Testis (tissue), 2 donors: Measurements from ENCODE around the gene PTBP3.

Source experiments
- POLR2A ChIP-seq: fragments of 450-650 bp; IDR thresholded peaks from one replicate; pipeline ENCODE4 v1.6.1; 2017; ENCODE audit warnings: antibody characterized with exemption, mild to moderate bottlenecking, moderate library complexity
- TF ChIP-seq, protein P1 (sequence below), 3 experiments: fragments of 450-650 bp in 2 of 3; fragments of 200-600 bp in 1 of 3; sonication (generic) in 1 of 3; IDR thresholded peaks; one replicate each; pipeline ENCODE4 v1.5.1; 2016 to 2019; ENCODE audit warnings: antibody characterized with exemption in 3 of 3, mild to moderate bottlenecking in 2 of 3, moderate library complexity in 1 of 3

GRCh38 chr9:112355427-112355897 is 22.0 kb upstream of the PTBP3 start:
- no peak for TF ChIP-seq POLR2A
- TF ChIP-seq, protein P1, sequence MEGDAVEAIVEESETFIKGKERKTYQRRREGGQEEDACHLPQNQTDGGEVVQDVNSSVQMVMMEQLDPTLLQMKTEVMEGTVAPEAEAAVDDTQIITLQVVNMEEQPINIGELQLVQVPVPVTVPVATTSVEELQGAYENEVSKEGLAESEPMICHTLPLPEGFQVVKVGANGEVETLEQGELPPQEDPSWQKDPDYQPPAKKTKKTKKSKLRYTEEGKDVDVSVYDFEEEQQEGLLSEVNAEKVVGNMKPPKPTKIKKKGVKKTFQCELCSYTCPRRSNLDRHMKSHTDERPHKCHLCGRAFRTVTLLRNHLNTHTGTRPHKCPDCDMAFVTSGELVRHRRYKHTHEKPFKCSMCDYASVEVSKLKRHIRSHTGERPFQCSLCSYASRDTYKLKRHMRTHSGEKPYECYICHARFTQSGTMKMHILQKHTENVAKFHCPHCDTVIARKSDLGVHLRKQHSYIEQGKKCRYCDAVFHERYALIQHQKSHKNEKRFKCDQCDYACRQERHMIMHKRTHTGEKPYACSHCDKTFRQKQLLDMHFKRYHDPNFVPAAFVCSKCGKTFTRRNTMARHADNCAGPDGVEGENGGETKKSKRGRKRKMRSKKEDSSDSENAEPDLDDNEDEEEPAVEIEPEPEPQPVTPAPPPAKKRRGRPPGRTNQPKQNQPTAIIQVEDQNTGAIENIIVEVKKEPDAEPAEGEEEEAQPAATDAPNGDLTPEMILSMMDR (IDR thresholded peaks at IDR 0.05) = no peak
